AG09309 (cell line): ENCODE data around the gene GORAB.

Experiments used
- DNase-seq: peaks from one replicate; pipeline ENCODE4 v3.0.0-alpha.2; 2010; ENCODE audit warnings: low read depth
- H3K4me3 ChIP-seq: 2 replicates; pipeline ENCODE4 v1.5.1; 2011; ENCODE audit warnings: mild to moderate bottlenecking, low read depth, low read length, moderate library complexity; ENCODE audit not compliant: control insufficient read depth
- TF ChIP-seq, protein P1 (sequence below): IDR thresholded peaks from 2 replicates; pipeline ENCODE4 v1.5.1; 2011; ENCODE audit warnings: mild to moderate bottlenecking, low read depth, low read length, inconsistent platforms; ENCODE audit not compliant: insufficient read depth, control insufficient read depth; ENCODE audit errors: missing control alignments

Gene GORAB

DNA sequence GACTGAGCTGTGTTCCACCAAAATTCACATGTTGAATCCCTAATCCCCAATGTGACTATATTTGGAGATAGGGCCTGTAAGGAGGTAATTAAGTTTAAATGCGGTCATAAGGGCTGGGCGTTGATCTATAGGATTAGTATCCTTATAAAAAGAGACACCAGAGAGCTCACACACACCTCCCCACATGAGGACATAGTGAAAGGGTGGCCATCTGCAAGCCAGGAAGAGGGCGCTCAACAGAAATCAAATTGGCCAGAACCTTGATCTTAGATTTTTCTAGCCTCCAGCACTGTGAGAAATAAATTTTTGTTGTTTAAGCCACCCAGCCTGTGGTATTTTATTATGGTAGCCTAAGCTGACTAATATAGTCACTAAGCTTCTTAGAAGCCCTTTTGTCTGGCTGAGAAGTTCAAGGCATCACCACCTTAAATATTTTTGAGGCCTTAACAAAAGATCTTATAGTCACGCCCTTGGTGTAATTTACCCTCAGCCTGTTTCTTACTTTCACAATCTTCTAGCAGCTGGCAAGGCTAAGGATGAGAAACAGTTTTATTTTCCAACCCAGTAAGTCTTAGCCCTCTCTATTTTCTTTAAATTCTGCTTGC lies 28.8 kb downstream of the GORAB start:
- TF ChIP-seq, protein P1, sequence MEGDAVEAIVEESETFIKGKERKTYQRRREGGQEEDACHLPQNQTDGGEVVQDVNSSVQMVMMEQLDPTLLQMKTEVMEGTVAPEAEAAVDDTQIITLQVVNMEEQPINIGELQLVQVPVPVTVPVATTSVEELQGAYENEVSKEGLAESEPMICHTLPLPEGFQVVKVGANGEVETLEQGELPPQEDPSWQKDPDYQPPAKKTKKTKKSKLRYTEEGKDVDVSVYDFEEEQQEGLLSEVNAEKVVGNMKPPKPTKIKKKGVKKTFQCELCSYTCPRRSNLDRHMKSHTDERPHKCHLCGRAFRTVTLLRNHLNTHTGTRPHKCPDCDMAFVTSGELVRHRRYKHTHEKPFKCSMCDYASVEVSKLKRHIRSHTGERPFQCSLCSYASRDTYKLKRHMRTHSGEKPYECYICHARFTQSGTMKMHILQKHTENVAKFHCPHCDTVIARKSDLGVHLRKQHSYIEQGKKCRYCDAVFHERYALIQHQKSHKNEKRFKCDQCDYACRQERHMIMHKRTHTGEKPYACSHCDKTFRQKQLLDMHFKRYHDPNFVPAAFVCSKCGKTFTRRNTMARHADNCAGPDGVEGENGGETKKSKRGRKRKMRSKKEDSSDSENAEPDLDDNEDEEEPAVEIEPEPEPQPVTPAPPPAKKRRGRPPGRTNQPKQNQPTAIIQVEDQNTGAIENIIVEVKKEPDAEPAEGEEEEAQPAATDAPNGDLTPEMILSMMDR = no peak

DNA sequence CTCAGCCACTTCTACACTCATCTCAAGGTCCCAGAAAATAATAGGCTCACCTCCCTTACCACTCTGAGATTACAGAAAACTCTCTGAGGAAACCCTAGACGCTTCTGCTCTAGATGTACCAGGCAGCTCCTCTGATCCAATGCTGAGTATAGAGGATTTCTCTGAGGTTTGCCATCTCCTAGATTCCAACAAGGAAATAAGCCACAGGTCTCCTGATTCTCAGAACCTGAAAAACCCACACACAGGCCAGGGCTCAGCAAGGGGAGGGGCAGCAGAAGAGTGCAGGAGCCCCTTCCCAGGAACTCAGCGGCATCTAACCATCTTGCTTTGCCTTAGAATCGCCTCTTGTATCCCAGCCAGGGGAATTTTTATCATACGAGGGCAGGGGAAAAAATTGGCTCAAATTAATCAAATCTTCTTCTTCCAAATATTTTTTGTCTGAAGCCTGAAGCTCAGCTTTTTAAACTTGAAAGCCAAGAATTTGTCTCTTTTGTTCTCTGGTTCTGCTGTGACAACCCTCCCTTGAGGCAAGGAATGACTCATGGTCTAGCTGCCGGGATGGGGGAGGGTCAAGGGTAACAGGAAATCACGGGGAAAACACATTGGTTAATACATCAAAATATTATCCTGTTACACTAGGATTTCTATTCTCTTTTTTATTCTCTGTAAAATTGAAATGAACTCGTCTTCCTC lies 30.8 kb downstream of the GORAB start:
- TF ChIP-seq, protein P1 = no peak
- peak overlapping the region; percentile 1; the same call in 1 of the 2 replicates for H3K4me3 ChIP-seq
- no peak for DNase-seq

More for the DNA sequence above, 28.8 kb downstream of the GORAB start:
- DNase-seq = peak; percentile 60
- H3K4me3 ChIP-seq = no peak overlapping the region

DNA sequence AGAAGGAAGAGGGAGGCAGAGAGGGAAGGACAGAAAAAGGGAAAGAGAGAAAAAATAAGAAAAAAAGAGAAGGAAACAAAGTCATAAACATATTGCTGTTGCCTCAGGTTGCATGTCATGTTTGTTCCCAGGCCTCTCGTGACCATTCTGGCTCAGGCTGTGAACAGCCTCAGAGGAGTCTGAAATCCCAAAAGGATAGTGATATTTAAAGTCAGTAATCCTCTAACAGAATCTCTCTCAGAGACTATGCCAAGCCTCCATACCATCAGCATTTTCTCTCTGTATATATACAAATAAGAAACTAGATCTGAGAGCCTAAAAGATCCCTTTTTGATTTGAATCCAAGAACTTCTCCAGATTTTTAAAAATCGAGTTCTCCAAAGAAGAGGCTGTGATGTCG lies 35.2 kb downstream of the GORAB start:
- no peak overlapping the region for H3K4me3 ChIP-seq
- no peak for DNase-seq
- TF ChIP-seq, protein P1 = no peak

DNA sequence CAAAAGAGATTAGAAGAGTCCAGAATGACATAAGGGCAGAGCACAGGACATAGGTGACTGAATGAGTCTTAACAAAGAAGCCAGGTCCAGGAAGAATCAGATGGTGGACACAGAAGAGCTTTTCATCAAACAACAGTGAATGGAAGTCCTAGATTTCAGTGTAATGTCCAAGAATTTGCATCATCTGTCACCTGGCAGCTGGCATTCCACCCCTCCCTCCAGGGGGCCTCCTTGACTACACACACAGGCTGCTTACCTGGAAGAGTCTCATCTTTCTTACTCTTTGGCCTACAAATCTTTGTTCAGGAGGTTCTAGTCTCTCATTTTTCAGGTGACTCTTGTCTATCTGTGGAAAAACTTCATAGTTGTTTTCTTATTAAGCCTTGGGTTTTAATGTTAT lies 36.2 kb downstream of the GORAB start:
- no peak overlapping the region for H3K4me3 ChIP-seq
- TF ChIP-seq, protein P1 = no peak
- no peak for DNase-seq

DNA sequence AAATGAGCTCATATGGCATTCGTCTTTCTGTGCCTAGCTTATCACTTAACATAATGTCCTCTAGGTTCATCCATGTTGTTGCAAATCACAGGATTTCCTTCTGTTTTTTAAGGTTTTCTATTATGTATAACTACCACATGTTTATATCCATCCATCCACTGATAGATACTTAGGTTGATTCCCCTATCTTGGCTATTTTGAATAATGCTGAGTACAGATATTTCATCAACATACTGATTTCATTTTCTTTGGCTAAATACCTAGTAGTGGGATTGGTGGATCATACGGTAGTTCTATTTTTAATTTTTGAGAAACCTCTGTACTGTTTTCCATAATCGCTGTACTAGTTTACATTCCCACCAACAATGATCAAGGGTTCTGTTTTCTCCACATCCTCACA lies 45.0 kb downstream of the GORAB start:
- no peak for DNase-seq
- H3K4me3 ChIP-seq = no peak overlapping the region
- TF ChIP-seq, protein P1 = no peak

DNA sequence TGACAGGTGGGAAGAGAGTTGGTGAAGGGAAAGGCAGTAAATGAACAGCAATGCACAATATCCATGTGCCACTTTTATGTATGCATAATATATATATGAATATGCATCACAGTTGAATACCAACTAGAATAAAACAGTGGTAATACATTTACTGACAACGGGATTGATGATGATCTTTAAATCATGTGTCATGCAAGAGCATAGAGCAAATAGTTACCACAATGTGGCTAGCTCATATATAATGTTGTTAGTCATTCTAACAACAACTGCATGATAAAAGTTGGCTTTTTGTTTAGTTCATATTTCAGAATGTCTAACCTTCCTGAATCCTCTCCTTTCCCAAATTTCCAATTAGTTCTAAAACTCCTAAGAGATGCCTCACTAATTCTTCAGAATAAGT lies 46.4 kb downstream of the GORAB start:
- H3K4me3 ChIP-seq = no peak overlapping the region
- TF ChIP-seq, protein P1 = no peak
- DNase-seq = no peak
